Upper lobe of left lung (tissue), 4 donors: Measurements from ENCODE around the gene CDK5RAP2.

Experiments used
- EP300 ChIP-seq, 4 donors: sonication (generic); formaldehyde crosslinking; IDR thresholded peaks; one replicate each; pipeline ENCODE4 v1.5.1; 2017; ENCODE audit warnings: antibody characterized with exemption in 4 of 4, control low read depth in 2 of 4
- POLR2A ChIP-seq, 4 donors: fragments of 450-650 bp; IDR thresholded peaks; one replicate each; pipeline ENCODE4 v1.5.1; 2016 to 2017; ENCODE audit warnings: antibody characterized with exemption in 4 of 4, mild to moderate bottlenecking in 2 of 4
- POLR2AphosphoS5 ChIP-seq, 2 donors: sonication (generic); formaldehyde crosslinking; IDR thresholded peaks; one replicate each; pipeline ENCODE4 v1.5.1; 2017; ENCODE audit warnings: antibody characterized with exemption in 2 of 2
- TF ChIP-seq, protein P1 (sequence below), 6 experiments: fragments of 450-650 bp in 4 of 6; fragments of 200-600 bp in 2 of 6; sonication (generic) in 2 of 6; IDR thresholded peaks; one replicate each; pipeline ENCODE4 v1.5.1; 2016 to 2019; ENCODE audit warnings: antibody characterized with exemption in 6 of 6

GRCh38 chr9:120375316-120375715, 204.7 kb downstream of the CDK5RAP2 start:
- TF ChIP-seq, protein P1, sequence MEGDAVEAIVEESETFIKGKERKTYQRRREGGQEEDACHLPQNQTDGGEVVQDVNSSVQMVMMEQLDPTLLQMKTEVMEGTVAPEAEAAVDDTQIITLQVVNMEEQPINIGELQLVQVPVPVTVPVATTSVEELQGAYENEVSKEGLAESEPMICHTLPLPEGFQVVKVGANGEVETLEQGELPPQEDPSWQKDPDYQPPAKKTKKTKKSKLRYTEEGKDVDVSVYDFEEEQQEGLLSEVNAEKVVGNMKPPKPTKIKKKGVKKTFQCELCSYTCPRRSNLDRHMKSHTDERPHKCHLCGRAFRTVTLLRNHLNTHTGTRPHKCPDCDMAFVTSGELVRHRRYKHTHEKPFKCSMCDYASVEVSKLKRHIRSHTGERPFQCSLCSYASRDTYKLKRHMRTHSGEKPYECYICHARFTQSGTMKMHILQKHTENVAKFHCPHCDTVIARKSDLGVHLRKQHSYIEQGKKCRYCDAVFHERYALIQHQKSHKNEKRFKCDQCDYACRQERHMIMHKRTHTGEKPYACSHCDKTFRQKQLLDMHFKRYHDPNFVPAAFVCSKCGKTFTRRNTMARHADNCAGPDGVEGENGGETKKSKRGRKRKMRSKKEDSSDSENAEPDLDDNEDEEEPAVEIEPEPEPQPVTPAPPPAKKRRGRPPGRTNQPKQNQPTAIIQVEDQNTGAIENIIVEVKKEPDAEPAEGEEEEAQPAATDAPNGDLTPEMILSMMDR (IDR thresholded peaks at IDR 0.05) = no peak
- no peak for TF ChIP-seq POLR2AphosphoS5 (IDR thresholded peaks at IDR 0.05)
- no peak for TF ChIP-seq POLR2A (IDR thresholded peaks at IDR 0.05)
- TF ChIP-seq EP300 (IDR thresholded peaks at IDR 0.05) = no peak
